ENCODE results near the gene ARID1B. TPM values are rescaled to one million over a fixed set of nuclear protein-coding genes. Genes with fewer than 3 reads are reported as not detected.

Gene ARID1B
- total RNA-seq, 1 donor from 2014 or later, result 155 TPM

DNA sequence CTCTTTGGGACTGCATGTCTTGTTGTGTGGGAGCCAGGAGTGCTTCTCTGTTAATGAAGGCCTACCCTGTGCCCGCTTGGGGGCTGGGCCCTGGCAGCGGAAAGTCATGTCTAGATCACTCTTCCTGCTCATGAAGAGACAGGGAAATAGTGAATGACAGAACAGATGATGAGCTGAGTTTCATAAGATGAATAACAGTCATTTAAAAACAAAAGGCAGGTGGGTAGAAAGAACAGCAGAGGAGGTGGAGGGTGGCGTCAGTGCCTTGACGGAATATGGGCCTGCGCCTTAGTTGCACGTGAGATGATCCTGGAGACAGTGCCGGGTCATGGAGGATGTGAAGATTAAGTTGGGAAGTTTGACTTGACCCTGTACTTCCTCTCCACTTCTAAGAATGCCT, 85.5 kb downstream of the ARID1B start:
- peaks cover 26% of the 10 kb centered on the region for H3K4me1 Mint-ChIP-seq

DNA sequence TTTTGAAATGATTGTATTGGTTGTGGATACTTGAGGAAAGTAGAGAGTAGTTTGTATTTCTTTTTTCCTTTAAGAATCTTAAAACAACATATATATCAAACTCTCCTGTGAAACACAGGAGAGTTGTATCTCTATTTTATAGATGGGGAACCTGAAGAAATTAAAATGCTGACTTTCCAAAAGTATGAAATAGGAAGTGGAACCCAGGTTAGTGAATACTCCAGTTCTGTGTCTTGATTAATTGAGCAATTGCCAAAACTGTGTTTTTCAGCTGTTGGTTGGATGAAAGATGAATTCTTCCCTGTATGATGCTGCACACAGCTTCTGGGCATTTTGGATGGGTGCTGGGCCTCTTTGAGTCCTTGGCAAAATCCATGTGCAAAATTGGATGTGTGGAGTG, 86.3 kb downstream of the ARID1B start:
- TF ChIP-seq, protein P1, sequence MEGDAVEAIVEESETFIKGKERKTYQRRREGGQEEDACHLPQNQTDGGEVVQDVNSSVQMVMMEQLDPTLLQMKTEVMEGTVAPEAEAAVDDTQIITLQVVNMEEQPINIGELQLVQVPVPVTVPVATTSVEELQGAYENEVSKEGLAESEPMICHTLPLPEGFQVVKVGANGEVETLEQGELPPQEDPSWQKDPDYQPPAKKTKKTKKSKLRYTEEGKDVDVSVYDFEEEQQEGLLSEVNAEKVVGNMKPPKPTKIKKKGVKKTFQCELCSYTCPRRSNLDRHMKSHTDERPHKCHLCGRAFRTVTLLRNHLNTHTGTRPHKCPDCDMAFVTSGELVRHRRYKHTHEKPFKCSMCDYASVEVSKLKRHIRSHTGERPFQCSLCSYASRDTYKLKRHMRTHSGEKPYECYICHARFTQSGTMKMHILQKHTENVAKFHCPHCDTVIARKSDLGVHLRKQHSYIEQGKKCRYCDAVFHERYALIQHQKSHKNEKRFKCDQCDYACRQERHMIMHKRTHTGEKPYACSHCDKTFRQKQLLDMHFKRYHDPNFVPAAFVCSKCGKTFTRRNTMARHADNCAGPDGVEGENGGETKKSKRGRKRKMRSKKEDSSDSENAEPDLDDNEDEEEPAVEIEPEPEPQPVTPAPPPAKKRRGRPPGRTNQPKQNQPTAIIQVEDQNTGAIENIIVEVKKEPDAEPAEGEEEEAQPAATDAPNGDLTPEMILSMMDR (IDR thresholded peaks at IDR 0.05; ENCODE audit: unreplicated experiment), result no peak
- no peak overlapping the region for H3K4me3 Mint-ChIP-seq
- no peak for DNase-seq (ENCODE audit: low spot score in 2 of 2, unreplicated experiment in 2 of 2)
- no peaks in the 10 kb centered on the region for H3K27me3 Mint-ChIP-seq (ENCODE audit: low read depth)
- peaks cover 17% of the 10 kb centered on the region for H3K9me3 Mint-ChIP-seq
- H3K4me1 Mint-ChIP-seq, result peaks cover 28% of the 10 kb centered on the region
- H3K27ac Mint-ChIP-seq, result no peak overlapping the region
- peaks cover 12% of the 10 kb centered on the region for H3K36me3 Mint-ChIP-seq

More for the DNA sequence above, 85.5 kb downstream of the ARID1B start:
- Mint-ChIP-seq H3K36me3 (peaks cover 12% of the 10 kb centered on the region), H3K27me3 (ENCODE audit: low read depth) (no peaks in the 10 kb centered on the region), H3K9me3 (peaks cover 17% of the 10 kb centered on the region), H3K27ac (no peak overlapping the region), H3K4me3 (no peak overlapping the region)
- TF ChIP-seq, protein P1 (IDR thresholded peaks at IDR 0.05; ENCODE audit: unreplicated experiment), result no peak
- DNase-seq (ENCODE audit: low spot score in 2 of 2, unreplicated experiment in 2 of 2), result no peak

DNA sequence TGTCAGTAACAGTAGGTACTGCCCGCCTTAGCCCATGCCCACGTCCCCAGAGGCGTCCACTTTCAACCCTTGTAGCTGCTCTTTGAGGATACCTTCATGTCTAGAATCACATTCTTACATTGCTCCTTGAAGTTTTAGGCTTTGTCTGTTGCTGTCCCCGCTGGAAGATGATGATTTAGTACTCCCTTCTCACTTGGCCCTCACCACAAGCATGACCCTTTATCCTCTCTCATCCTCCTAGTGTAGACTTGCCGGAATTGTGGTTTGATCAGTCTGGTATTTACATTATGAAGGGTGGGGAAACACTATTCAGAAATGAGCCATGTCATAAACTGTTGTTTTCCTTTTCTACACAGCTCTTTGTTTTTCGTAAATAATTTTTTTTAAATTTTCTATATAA, 87.4 kb downstream of the ARID1B start:
- TF ChIP-seq, protein P1 (IDR thresholded peaks at IDR 0.05; ENCODE audit: unreplicated experiment), result no peak
- DNase-seq (ENCODE audit: low spot score in 2 of 2, unreplicated experiment in 2 of 2), result no peak
- Mint-ChIP-seq H3K36me3 (peaks cover 12% of the 10 kb centered on the region), H3K27ac (no peak overlapping the region), H3K4me1 (peaks cover 33% of the 10 kb centered on the region), H3K4me3 (no peak overlapping the region), H3K9me3 (peaks cover 17% of the 10 kb centered on the region), H3K27me3 (ENCODE audit: low read depth) (no peaks in the 10 kb centered on the region)

- H3K27me3 Mint-ChIP-seq (ENCODE audit: low read depth), result no peaks in the 10 kb centered on the region
- no peak overlapping the region for H3K4me3 Mint-ChIP-seq
- DNase-seq (ENCODE audit: low spot score in 2 of 2, unreplicated experiment in 2 of 2), result no peak
- TF ChIP-seq, protein P1 (IDR thresholded peaks at IDR 0.05; ENCODE audit: unreplicated experiment), result no peak
- H3K9me3 Mint-ChIP-seq, result peaks cover 17% of the 10 kb centered on the region
- H3K4me1 Mint-ChIP-seq, result peaks cover 34% of the 10 kb centered on the region
- peaks cover 12% of the 10 kb centered on the region for H3K36me3 Mint-ChIP-seq
- no peak overlapping the region for H3K27ac Mint-ChIP-seq
Measured at GRCh38 chr6:156865019-156865629, 87.9 kb downstream of the ARID1B start.

DNA sequence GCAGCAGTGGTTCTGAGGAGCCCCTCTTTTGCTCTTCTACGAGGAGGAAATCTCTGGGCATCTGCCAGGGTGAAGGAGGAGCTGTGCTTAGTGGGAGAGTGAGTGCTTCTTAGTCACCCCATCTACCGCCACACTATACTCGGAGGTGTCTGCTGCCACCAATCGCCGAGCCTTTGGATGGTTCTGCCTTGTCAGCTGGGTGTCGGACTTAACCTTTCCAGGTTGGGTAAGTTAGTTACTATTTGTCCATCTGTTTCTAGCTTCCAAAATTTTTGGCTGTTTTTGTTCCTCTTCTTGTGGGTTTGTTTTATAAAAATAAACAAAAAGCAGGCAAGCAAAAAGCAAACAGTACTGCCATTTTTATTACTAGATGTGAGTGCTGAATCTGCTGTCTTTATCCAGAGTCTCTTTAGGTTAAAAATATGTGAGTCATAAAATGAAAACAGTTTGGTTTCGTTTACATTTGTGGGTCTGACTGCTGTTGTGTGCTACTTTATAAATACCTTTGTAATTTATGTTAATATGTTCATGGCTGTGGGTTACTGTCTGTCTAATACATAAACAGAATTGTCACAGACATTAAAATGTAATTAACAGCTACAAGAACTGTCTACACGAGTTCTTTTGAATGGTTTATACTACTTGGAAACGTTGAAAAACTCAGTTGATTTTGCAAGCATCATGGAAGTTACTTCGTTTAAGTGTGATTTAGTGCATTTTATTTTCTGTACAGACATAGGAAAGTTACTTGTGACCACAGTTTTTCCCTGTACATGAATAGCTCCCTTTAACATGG, 89.2 kb downstream of the ARID1B start:
- TF ChIP-seq, protein P1 (IDR thresholded peaks at IDR 0.05; ENCODE audit: unreplicated experiment), result no peak
- Mint-ChIP-seq H3K9me3 (peaks cover 17% of the 10 kb centered on the region), H3K27me3 (ENCODE audit: low read depth) (no peaks in the 10 kb centered on the region), H3K4me3 (no peak overlapping the region), H3K27ac (no peak overlapping the region), H3K36me3 (peaks cover 12% of the 10 kb centered on the region), H3K4me1 (peaks cover 44% of the 10 kb centered on the region)
- DNase-seq (ENCODE audit: low spot score in 2 of 2, unreplicated experiment in 2 of 2), result no peak
